Measurements from ENCODE around the gene COQ8B.

COQ8B gene

DNA sequence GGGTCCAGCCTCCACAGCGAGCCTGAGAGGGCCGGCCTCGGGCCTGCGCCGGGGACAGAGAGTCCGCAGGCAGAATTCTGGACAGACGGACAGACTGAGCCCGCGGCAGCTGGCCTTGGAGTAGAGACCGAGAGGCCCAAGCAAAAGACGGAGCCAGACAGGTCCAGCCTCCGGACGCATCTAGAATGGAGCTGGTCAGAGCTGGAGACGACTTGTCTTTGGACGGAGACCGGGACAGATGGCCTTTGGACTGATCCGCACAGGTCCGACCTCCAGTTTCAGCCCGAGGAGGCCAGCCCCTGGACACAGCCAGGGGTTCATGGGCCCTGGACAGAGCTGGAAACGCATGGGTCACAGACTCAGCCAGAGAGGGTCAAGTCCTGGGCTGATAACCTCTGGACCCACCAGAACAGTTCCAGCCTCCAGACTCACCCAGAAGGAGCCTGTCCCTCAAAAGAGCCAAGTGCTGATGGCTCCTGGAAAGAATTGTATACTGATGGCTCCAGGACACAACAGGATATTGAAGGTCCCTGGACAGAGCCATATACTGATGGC is 716 bp upstream of the COQ8B start:
- DNase-seq = no peak

DNA sequence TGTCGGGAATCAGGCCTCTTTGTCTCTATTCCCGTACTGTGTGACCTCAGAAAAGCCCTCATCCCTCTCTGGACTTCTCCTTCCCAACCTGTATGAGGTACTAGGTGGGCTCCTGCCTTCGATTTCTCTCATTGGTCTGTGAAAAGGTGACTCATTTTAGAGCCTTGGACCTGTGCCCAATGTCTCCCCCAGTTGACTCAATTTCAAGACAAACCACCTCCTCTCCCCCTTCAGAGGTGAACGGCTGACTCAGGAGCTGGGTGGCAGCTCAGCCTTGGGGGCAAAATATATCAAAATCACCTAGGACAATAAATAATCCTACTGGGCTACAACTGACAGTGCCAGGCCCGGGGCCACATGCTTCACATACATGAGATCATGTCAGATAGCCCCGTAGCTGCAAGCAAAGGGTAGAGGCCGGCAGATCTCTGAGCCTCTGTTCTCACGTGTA is 630 bp downstream of the COQ8B start:
- peak; percentile 76 for DNase-seq

DNA sequence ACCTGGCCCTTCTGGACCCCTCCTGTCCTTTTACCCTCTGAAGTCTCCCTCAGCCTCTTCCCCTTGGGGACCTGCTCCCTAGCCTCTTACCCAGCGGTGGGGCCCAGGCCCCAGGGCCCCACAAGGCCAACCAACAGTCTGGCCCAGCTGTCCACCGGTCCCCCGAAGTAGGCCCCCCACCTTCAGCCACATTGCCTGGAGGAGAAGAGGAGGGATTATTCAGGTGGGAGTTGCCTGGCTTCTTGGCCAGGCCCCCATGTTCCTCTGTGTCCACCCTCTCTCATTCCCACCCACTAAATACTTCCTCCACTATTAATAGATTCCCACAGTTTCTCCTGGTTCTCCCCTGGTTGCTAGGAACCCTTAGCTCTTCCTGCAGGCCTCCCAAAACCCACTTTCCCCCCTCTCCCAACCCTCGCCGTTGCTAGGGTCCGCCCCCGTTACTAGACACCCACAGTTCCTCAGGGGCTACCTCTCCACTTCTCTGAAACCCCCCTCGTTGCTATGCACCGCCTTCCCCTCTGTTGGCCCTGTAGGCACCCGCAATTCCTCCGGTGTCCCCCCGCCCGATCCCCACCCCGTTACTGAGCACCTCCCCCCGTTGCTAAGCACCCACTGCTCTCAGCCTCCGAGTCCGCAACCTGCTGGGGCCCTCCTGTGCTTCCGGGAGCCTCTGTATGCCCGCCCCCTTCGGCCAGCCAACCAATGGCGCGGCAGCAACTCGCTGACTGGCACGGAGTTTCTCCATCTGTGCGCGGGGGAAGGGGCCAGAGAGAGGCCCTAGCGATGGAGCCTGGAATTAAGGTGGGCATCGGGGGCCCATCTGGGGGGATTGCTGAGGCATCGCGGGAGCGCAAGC is 2.0 kb downstream of the COQ8B start:
- peak; percentile 95 for DNase-seq

DNA sequence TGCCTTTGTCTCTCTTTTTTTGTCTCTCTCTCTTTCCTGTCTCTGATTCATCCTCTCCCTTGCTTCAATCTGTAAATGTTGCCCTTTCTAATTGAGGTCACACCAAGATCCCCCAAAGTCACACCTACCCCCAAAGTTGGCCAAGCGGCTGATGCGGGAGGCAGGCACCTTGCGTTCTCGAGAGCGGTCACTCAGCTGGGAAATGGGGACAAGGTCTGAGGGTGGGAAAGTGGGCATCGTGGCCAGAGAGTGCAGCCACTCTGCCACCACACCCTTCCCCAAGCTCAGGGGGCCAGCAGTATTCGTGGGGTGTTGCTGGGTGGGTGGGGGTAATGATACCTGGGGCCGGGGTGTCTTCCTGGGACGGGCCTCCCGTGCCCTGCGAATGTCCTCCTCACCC is 2.7 kb downstream of the COQ8B start:
- no peak for DNase-seq

DNA sequence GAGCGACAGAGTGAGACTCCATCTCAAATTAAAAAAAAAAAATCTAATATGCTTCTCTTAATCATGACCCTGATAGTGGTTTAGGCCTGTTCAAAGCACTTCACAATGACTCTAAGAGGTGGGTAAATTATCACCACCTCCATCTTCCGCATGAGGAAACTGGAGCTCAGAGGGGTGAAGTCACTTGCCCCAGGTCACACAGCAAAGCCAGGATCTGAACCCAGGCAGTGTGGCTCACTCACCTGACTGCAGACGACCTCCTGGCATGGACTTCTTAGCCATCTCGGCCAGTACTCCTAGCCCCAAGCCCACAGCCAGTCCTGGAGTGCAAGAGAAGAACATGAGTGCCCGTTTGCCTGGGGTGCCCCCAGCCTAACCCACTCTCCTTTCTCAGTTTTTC is 6.9 kb downstream of the COQ8B start:
- no peak for DNase-seq

DNA sequence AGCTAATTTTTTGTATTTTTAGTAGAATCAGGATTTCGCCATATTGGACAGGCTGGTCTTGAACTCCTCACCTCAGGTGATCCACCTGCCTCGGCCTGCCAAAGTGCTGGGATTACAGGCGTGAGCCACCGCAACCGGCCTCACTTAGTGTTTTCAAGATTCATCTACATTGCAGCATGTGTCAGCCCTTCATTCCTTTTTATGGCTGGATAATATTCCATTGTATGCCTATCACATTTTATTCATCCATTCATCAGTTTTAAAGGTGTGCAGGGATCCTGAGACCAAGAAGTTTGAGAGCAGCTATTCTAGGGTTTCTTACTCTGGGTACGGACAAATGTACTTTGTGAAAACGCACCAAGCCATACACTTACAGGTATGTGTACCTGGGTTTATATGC is 9.1 kb downstream of the COQ8B start:
- DNase-seq = no peak

DNA sequence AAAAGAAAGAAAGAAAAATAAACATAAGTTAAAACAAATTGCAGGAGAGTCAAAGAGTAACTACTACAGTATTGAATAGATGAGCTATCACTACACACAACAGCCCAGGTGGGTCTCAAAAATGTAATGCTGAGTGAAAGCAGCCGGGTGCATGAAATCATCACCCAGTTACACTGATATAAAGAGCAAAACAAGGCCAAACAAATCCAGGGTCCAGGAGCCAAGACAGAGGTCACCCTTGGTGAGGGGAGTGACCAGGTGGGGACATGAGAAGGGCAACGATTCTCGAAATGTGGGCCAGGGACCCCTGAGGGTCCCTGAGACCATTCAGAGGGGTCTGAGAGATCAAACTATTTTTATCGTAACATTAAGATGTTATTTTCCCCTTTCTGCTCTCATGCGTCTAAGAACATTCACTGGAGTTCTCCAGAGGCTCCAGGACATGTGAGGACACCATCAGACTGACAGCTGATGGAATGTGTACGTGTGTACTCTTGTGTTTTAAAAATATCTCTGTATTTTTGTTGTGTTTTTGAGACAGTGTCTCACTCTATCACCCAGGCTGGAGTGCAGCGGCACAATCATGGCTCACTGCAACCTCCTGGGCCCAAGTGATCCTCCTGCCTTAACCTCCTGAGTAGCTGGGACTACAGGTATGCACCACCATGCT is 10.6 kb downstream of the COQ8B start:
- DNase-seq = no peak

DNA sequence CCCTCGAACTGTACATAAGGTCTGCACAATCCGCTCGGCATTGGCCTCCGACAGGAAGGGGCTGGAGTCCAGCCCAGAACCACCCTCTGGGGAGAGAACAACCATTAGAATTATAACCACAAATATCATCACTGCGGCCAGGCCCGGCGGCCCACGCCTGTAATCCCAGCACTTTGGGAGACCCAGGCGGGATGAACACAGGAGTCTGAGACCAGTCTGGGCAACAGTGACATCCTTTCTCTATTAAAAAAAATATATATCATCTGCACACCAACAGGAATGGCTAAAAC is 11.4 kb downstream of the COQ8B start:
- no peak for DNase-seq

DNA sequence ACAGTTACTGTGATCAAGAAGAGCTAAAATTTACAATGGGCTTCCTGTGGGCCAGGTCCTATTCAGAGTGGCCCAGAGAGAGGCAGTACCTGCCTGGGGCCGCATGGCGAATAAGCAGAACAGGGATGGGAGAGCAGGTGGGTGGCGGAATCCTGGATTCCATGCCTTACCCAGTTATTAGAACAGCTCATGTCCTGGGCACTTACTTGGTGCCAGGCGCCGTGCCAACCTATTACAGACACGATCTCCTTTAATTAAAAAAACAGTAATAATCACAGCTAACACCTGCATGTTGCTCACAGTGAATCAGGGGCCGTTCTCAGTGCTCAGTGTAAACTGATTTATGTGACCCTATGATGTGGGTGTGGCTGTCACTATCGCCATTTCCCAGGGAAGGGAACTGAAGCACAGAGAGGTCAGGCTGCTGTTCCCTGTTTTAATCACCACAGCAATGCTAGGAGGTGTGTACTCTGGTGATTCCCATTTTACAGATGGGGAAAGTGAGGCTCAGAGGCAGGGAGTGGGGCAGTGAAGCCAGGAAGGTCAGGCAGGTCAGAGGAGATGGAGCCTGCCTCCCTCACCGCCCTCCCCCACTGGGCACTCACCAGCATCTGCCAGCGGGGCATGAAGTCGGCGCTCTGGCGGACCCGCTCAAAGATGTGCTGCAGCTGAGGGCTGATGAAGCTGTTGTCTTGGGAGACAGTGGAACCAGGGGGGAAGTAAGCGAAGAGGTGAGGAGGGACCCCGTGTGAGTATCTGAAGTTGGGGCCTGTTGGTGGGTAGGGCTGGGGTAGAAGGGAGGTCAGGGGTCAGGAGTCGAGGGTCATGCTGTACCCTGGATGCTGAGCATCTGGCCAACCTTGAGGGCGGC is 12.0 kb downstream of the COQ8B start:
- no peak for DNase-seq

DNA sequence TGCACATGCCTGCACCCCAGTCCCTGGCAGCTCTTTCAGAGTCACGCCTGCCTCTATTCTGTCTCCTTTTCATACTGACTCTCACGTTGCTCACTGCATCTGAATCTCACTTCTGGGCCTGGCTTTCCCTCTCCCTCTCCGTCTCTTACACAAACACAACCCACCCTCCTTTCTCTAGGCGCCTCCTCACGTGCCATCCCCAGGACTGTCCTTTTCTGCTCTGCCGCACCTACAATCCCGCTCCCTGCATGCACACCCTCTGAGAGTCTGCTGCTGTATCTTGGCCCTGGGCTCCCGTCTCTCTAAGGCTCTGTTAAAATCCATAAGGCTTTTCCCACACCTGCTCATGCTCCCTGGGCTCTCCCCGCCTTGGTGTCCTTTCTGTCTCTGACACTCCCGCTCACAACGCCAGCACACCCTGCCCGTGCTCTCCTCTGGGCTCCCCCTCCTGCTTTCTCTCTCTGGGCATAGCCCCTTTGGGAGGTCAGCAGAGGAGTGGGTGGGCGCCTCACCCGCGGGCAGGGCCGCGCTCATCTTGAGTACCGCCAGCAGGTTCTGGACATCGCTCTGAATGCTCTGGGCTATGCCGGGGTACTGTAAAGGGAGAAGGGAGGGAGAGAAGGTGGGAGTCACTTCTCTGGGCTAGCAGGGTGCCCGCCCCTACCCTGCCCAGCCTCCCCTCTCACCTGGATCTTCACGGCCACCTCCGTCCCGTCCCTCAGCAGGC is 13.5 kb downstream of the COQ8B start:
- DNase-seq = no peak

DNA sequence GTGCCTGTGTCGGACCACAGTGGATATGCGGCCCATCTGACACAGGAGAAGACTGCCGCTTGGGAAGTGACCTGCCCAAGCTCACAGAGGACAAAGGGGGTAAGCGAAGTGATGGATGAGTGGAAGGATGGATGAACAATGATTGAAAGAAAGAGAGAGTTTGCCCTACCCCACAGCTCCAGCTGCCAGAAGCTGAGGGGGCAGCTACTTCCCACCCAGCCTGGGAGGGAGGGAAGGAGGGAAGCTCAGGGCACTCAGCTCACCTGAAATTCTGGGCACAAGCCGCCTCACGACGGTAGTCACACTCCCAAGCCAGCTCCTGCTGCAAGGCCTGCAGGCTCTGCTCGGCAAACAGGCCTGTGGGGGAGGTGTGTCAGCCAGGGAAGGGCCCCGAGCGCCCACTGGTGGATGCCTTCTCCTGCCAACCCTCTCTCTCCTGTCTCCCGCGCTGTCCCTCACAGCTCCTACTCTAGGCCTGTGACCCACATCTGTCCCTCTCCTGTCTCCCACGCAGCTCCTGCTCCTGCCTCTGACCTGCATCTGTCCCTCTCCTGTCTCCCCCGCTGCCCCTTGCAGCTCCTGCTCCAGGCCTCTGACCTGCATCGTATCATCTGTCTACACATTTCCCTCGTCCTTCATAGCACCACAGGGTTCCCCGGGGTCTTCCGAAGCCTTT is 14.2 kb downstream of the COQ8B start:
- no peak for DNase-seq

DNA sequence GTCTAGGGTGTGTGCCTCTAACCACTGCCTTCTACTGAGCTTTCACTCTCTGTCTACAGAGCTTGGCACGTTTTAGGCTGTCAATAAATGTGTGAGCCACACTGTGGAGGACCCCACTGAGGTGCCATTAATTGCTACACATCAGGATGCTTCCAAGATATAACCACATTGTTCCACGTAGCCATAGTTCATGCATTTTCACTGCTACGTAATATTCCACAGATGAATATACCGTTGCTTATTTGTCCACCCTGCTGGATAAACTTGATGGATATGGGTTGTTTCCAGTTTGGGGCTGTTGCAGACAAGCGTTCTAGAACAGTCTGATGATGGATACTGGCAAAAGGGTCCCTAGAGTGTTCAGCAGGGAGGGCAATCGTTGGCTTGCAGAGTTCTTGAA is 14.9 kb downstream of the COQ8B start:
- DNase-seq = no peak

DNA sequence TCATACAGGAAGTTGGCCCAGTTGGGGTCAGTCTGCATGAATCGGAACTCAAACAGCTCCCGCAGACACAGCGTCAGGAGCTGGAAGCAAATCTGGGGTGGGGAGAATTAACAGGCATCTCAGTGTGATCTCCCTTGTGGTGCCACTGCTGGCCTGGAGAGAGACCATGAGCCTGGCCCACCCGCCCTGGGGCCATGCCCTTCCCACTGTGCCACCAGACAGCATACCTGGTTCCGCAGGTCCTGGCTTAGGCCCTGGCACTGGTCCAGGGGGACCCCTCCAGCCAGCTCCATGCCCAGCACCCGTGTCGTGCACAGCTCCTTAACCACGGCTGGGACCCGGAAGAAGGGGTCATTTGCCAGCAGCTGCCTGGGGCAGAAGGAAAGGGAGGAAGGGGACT is 16.6 kb downstream of the COQ8B start:
- DNase-seq = no peak

DNA sequence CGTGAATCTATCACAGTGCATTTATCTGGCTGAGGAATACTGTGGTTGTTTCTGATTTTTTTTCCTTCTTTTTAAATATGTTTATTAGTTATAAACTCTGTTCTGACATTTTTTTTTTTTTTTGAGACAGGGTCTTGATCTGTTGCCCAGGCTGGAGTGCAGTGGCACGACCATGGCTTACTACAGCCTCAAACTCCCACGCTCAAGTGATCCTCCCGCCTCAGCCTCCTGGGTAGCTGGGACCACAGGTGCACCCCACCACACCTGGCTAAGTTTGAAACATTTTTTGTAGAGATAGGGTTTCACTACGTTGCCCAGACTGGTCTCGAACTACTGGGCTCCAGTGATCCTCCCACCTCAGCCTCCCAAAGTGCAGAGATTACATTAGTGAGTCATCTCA is 19.7 kb downstream of the COQ8B start:
- DNase-seq = no peak

DNA sequence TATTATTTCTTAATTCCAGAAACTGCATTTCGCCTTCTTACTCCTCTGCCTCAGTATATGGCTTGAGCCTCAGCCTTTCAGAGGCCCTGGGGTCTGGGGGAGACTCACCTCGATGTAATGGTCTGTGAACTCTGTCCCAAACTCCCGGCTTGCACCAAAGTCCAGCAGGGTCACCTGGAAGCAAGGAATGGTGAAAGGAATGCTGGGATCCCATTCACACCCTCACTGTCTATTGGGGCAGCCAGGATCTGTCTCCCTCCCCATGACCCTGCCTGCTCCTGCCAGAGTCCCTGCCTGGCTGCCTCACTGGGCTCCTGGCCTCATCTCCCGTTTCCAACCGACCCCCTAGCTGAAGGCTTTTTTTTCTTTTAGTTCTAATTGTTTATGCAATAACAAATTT is 20.8 kb downstream of the COQ8B start:
- DNase-seq = no peak

DNA sequence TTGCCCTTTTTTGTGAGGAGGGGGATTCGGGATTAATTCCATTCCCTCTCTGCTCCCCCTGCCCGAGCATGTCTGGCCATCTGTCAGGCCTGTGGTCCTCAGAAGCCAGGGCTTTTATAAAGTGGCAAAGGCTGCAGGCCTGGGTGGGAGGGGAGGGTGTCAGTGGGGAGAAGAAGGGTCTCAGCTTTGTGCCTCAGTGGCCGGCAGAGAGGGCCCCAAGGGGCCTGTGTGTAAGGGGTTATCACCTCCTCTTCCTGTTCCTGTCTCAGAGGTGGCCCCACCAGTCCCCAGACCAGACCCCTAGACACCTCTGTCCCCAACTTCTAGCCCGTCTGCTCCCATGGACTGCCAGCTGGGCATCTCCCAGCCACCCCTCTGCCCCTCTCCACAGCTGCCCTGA is 22.8 kb downstream of the COQ8B start:
- no peak for DNase-seq

DNA sequence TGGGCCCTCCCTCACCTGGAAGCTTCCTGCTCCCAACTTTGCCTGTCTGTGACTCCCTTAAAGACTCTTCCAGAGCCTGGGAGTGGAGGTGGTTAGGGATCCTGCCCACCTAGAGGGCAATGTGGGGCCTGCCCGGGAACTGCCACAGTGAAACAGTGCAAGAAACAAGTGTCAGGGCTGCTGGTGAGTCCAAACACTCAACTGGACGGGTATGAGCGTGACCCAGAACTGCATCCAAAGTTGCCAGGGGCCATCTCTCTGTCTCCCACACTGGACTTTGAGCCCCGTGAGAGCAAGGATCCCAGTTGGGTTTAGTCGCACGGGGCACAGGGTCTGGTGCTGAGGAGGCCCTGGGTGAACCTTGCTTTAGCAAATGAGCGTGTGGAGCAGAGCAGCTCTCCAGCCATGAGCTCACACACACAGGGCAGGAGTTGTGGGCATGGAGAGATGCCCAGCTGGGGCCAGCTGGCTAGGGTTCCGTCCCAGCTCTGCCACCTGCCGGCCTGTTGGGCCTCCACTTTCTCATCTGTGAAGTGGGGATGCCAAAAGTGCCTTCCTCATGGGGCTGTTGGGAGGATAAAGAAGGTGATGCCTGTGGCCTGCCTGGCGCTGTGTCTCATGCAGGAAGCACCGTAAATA is 23.4 kb downstream of the COQ8B start:
- DNase-seq = no peak

DNA sequence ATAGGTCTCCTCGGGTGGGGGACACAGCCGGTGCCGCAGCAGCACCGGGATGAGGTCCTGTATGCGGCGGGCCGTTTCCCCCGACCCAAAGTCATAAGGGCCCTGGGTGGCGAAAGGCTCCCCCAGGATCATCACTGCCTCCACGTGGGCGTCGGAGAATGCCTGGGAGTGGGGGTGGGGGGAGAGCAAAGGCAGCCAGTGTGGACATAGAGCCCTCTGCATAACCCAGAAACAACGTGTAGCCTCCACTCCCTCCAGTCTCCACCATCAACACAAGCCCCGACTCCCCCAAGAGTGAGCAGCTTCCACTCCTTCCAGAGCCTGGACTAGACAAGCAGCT is 24.5 kb downstream of the COQ8B start:
- DNase-seq = no peak

DNA sequence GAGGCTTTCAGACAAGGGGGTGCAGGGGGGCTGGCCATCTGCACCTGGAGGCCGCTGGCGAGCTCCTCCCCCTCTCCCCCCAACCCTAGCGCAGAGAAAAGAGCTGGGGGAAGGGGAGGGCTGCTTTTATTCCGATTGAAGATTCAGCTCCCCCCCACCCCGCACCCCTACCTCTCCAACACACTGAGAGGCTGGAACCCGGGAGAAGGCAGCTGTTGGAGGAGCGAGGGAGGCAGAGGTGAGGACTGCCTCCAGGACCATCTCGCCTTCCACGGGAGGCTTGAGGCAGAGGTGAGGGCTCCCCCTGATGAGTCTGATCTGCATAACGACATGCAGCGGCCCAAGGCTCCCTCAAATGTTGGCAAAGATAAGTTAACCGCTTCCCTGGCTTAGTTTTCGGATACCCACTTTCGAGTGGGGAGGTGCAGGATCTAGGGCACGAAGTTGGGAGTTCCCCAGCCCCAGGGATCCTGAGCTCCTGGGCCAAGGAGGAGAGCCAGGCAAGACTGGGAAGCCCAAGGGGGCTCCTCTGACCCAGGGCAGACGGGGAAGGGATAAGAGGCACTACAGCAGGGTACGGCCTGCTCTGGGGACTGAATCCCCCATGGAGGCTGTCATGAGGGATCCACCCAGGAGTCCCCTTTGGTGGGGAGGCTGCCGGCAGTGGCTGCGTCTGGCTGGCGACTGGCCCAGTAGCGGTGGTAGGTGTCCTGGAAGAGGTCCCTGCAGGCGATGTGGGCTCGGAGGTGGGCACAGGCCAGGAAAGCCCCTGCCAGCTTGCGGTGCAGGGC is 25.1 kb downstream of the COQ8B start:
- peak; percentile 10 for DNase-seq

DNA sequence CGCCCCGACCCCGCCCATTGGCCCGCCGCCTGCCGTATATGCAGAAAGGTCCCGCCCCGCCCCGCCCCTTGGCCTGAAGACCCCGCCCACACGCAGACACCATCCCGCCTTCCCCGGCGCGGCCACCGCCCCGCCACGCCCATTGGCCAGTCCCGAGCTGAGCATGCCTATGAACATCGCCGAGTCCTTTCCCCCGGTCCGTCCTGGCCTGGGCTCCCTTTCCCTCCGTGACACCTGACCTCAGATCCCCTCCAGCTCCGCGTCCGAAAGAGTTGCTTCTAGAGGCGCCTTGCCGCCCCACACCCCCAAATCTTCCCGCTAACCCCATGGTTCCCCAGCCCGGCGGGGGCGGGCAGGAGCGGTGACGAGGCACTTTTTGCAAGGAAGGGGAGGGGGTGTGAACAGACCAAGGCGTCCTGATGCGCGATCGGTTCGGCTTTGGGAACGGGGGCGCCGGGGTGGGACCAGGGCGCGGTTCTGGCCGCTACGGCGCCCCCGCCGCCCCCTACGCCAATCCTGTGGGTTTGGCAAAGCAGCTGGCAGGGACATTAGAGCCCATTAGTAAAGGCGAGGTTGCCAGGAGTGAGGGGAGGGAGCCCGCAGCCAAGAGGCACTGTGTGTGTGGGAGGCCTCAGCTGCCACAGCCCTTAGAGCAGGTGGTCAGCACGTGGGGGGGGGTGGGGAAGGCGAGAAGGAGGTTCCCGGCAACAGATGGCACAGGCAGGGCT is 25.8 kb downstream of the COQ8B start:
- DNase-seq = peak; percentile 87
